WTC11 (cell line): ENCODE measurements around the gene TTC7B. TPM values are rescaled to one million over a fixed set of nuclear protein-coding genes. Genes with fewer than 3 reads are reported as not detected.

Experiments
- ATAC-seq: fragments of 200-7000 bp; cut with Tn5 transposase; 2 replicates; pipeline ENCODE4 v1.10.0; 2021; ENCODE audit warnings: mild to moderate bottlenecking, moderate library complexity
- CTCF ChIA-PET: fragments of 300-600 bp; sonication (Branson Sonifier 250); formaldehyde crosslinking; loops from one replicate; lab custom pipeline; 2021; ENCODE audit warnings: antibody characterized with exemption; lab: Charles Lee
- POLR2A ChIA-PET: fragments of 350-600 bp; sonication (Branson Sonifier 250); formaldehyde crosslinking; loops from one replicate; lab custom pipeline; 2021; ENCODE audit warnings: antibody characterized with exemption; lab: Charles Lee
- DNase-seq: peaks from one replicate; pipeline ENCODE4 v3.0.0; 2021; ENCODE audit warnings: low spot score
- H3K27ac Mint-ChIP-seq: 2 replicates; pipeline ENCODE4 v1.8.0; 2021; ENCODE audit warnings: mixed read lengths
- H3K27me3 Mint-ChIP-seq: 2 replicates; pipeline ENCODE4 v1.8.0; 2021; ENCODE audit warnings: low read depth, mild to moderate bottlenecking, moderate library complexity, mixed read lengths
- H3K36me3 Mint-ChIP-seq: 2 replicates; pipeline ENCODE4 v1.8.0; 2021; ENCODE audit warnings: mixed read lengths
- H3K4me1 Mint-ChIP-seq: 2 replicates; pipeline ENCODE4 v1.8.0; 2022; ENCODE audit warnings: mixed read lengths
- H3K4me3 Mint-ChIP-seq: 2 replicates; pipeline ENCODE4 v1.8.0; 2021; ENCODE audit warnings: mild to moderate bottlenecking, moderate library complexity, mixed read lengths
- H3K9me3 Mint-ChIP-seq: 2 replicates; pipeline ENCODE4 v1.8.0; 2021; ENCODE audit warnings: mixed read lengths
- E2F5 ChIP-seq: sonication (generic); formaldehyde crosslinking; IDR thresholded peaks from 2 replicates; pipeline ENCODE4 v1.8.1; 2022; ENCODE audit warnings: mild to moderate bottlenecking, moderate library complexity, missing genetic modification reagents
- ELF4 ChIP-seq: sonication (generic); formaldehyde crosslinking; IDR thresholded peaks from 2 replicates; pipeline ENCODE4 v1.8.1; 2022; ENCODE audit warnings: low read depth, mild to moderate bottlenecking, moderate library complexity, missing genetic modification reagents
- FOXJ3 ChIP-seq: sonication (generic); formaldehyde crosslinking; IDR thresholded peaks from 2 replicates; pipeline ENCODE4 v1.9.0; 2021; ENCODE audit warnings: missing genetic modification reagents, mild to moderate bottlenecking, borderline replicate concordance
- GTF2I ChIP-seq: fragments of 250-450 bp; sonication (Bioruptor Pico); conservative IDR thresholded peaks from 2 replicates; pipeline ENCODE4 v1.4.0; 2021; ENCODE audit warnings: mild to moderate bottlenecking
- MAX ChIP-seq: sonication (generic); formaldehyde crosslinking; IDR thresholded peaks from 2 replicates; pipeline ENCODE4 v1.8.0; 2022; ENCODE audit warnings: mild to moderate bottlenecking, missing genetic modification reagents
- NFATC4 ChIP-seq: fragments of 250-450 bp; sonication (Bioruptor Pico); IDR thresholded peaks from 2 replicates; pipeline ENCODE4 v1.9.0; 2021; ENCODE audit warnings: mild to moderate bottlenecking
- NFYB ChIP-seq: sonication (generic); formaldehyde crosslinking; conservative IDR thresholded peaks from 2 replicates; pipeline ENCODE4 v1.8.0; 2022; ENCODE audit warnings: low read depth, missing genetic modification reagents
- SMAD4 ChIP-seq: sonication (generic); formaldehyde crosslinking; IDR thresholded peaks from 2 replicates; pipeline ENCODE4 v1.8.0; 2022; ENCODE audit warnings: mild to moderate bottlenecking, missing genetic modification reagents
- SOX15 ChIP-seq: fragments of 250-450 bp; sonication (Bioruptor Pico); IDR thresholded peaks from 2 replicates; pipeline ENCODE4 v1.9.0; 2021; ENCODE audit warnings: mild to moderate bottlenecking
- STAT6 ChIP-seq: sonication (generic); formaldehyde crosslinking; conservative IDR thresholded peaks from 2 replicates; pipeline ENCODE4 v1.8.1; 2023; ENCODE audit warnings: mild to moderate bottlenecking, low read depth, missing genetic modification reagents, moderate library complexity
- TEAD1 ChIP-seq: sonication (generic); formaldehyde crosslinking; IDR thresholded peaks from 2 replicates; pipeline ENCODE4 v1.8.0; 2022; ENCODE audit warnings: mild to moderate bottlenecking, missing genetic modification reagents
- ZNF219 ChIP-seq: sonication (generic); formaldehyde crosslinking; IDR thresholded peaks from 2 replicates; pipeline ENCODE4 v1.8.0; 2023; ENCODE audit warnings: missing genetic modification reagents, mild to moderate bottlenecking, borderline replicate concordance
- ZNF281 ChIP-seq: sonication (generic); formaldehyde crosslinking; IDR thresholded peaks from 2 replicates; pipeline ENCODE4 v1.8.0; 2023; ENCODE audit warnings: mild to moderate bottlenecking, missing genetic modification reagents
- total RNA-seq: library from RNA; stranded (reverse); gene quantifications from 3 replicates; pipeline ENCODE4 v1.2.3, GENCODE V29; 2021
- TF ChIP-seq, protein P1 (sequence below): sonication (generic); formaldehyde crosslinking; IDR thresholded peaks from 2 replicates; pipeline ENCODE4 v1.8.1; 2023; ENCODE audit warnings: mild to moderate bottlenecking, missing genetic modification reagents
- TF ChIP-seq, protein P2 (sequence below): sonication (generic); formaldehyde crosslinking; IDR thresholded peaks from 2 replicates; pipeline ENCODE4 v1.8.1; 2022; ENCODE audit warnings: missing genetic modification reagents, borderline replicate concordance
- TF ChIP-seq, protein P3 (sequence below): sonication (generic); formaldehyde crosslinking; IDR thresholded peaks from 2 replicates; pipeline ENCODE4 v1.8.1; 2022; ENCODE audit warnings: low read depth, missing genetic modification reagents, borderline replicate concordance

TTC7B gene
- total RNA-seq, 1 experiment from 2014 or later = 27.6 TPM

DNA sequence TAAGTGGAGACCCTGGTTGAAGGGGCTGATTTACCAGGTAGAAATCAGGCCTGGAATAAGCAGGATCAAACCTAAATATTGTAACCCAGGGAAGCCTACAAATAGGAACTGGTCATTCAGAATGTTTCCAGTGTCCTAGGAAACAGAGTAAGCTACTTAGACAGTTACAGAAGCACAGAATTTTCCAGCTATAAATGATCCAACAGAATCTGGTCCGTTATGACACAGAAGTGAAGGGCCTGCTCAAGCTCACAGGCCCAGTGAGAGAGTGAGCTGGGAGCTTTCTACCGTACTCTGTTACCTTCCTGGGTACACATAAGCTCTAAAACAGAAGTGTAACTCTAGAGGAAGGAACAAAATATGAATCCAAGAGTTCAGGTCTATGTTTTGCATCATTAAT lies 119.1 kb downstream of the TTC7B start (continued):
- TF ChIP-seq FOXJ3 (CRISPR knock-in tag) (no peak), GTF2I (CRISPR knock-in tag) (no peak), E2F5 (no peak)
- TF ChIP-seq, all 79 proteins: peak for 0

DNA sequence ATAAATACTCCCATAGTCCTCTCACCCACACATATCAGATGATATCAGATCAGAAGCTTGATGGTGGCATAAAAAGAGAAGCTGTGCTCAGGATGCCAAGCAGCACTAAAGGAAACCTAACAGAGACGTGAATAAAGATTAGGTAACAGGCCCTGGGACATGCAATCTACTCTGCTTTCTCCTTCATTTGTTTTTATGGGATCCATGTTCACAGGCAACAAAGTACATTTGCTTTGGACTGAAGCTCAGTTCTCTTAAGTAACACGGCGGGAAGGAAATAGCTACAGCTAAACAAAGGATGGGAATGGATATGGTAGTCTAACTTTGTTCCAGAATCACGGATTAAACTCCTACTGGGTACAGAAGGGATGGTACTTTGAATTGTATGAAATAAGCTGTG lies 119.5 kb downstream of the TTC7B start:
- DNase-seq = no peak
- Mint-ChIP-seq H3K36me3 (no peaks in the 10 kb centered on the region), H3K4me1 (peaks cover 14% of the 10 kb centered on the region), H3K4me3 (no peak overlapping the region)
- POLR2A ChIA-PET = no interaction called here
- TF ChIP-seq NFYB (CRISPR knock-in tag) (no peak), STAT6 (CRISPR knock-in tag) (no peak), SOX15 (no peak), NFATC4 (no peak)
- TF ChIP-seq, protein P1, sequence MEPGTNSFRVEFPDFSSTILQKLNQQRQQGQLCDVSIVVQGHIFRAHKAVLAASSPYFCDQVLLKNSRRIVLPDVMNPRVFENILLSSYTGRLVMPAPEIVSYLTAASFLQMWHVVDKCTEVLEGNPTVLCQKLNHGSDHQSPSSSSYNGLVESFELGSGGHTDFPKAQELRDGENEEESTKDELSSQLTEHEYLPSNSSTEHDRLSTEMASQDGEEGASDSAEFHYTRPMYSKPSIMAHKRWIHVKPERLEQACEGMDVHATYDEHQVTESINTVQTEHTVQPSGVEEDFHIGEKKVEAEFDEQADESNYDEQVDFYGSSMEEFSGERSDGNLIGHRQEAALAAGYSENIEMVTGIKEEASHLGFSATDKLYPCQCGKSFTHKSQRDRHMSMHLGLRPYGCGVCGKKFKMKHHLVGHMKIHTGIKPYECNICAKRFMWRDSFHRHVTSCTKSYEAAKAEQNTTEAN = no peak
- TF ChIP-seq, protein P2, sequence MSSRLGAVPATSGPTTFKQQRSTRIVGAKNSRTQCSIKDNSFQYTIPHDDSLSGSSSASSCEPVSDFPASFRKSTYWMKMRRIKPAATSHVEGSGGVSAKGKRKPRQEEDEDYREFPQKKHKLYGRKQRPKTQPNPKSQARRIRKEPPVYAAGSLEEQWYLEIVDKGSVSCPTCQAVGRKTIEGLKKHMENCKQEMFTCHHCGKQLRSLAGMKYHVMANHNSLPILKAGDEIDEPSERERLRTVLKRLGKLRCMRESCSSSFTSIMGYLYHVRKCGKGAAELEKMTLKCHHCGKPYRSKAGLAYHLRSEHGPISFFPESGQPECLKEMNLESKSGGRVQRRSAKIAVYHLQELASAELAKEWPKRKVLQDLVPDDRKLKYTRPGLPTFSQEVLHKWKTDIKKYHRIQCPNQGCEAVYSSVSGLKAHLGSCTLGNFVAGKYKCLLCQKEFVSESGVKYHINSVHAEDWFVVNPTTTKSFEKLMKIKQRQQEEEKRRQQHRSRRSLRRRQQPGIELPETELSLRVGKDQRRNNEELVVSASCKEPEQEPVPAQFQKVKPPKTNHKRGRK (CRISPR knock-in tag) = no peak
- TF ChIP-seq, all 79 proteins: peak for 0
- H3K27ac Mint-ChIP-seq = no peak overlapping the region
- no peak for ATAC-seq
- no peaks in the 10 kb centered on the region for H3K27me3 Mint-ChIP-seq
- H3K9me3 Mint-ChIP-seq = no peaks in the 10 kb centered on the region
- CTCF ChIA-PET = interaction anchor here (0.6 to 5.6 kb wide), 29 partner anchors 10 to 408 kb away, joined by 3 to 50 read pairs (median 4); partner anchors contain the start of gene CALM1

- Mint-ChIP-seq H3K27ac (no peak overlapping the region), H3K36me3 (no peaks in the 10 kb centered on the region), H3K4me3 (no peak overlapping the region), H3K27me3 (no peaks in the 10 kb centered on the region), H3K4me1 (peaks cover 14% of the 10 kb centered on the region), H3K9me3 (no peaks in the 10 kb centered on the region)
- ChIA-PET POLR2A (no interaction called here), CTCF (interaction anchor here (0.6 to 5.6 kb wide), 18 partner anchors 10 to 407 kb away, joined by 3 to 50 read pairs (median 4); partner anchors contain the start of gene CALM1)
- no peak for DNase-seq
- ATAC-seq = no peak
- TF ChIP-seq, protein P3, sequence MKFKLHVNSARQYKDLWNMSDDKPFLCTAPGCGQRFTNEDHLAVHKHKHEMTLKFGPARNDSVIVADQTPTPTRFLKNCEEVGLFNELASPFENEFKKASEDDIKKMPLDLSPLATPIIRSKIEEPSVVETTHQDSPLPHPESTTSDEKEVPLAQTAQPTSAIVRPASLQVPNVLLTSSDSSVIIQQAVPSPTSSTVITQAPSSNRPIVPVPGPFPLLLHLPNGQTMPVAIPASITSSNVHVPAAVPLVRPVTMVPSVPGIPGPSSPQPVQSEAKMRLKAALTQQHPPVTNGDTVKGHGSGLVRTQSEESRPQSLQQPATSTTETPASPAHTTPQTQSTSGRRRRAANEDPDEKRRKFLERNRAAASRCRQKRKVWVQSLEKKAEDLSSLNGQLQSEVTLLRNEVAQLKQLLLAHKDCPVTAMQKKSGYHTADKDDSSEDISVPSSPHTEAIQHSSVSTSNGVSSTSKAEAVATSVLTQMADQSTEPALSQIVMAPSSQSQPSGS (CRISPR knock-in tag) = no peak
- TF ChIP-seq ZNF281 (no peak), SMAD4 (CRISPR knock-in tag) (no peak), ELF4 (no peak), MAX (no peak), ZNF219 (CRISPR knock-in tag) (no peak), TEAD1 (CRISPR knock-in tag) (no peak), SOX15 (no peak)
Measured at GRCh38 chr14:90695997-90696660, 120.1 kb downstream of the TTC7B start.
